ENCODE measurements around the gene CREB5.

Gene CREB5

DNA sequence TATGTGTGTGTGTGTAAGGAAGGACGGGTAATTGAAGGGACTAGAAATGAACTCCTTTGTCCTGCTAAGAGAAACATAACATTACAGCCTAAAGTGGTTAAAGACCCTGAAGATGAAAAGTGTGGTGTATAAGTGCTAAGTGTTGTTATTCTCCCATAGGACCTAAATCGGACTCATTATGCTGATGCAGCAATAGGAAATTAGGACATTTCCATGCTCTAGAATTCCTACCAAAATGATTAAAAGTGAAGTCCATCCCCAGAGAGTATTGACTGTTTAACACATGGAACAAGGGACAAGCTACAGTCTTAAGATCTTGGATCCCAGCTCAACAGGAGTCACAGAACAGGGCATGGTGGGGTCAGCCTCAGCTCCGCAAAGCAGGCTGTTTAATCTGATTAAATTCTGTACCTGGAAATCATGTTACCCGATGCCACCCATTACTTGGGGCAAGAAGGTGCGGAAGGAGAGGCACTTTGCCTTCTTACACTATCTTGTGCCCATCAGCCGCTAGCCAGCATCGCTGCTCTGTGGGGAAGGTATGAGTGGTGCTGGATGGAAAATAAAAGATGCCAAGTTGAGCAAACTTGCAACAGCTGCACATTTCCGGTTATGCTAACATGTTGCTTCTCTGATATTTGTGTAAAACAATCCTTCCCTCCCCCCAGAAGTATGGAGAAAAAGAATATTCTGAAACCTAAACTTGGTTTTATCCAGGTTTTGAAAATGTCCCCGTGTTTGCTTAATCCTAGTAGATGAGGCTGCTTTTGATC lies 100.5 kb downstream of the CREB5 start:
- no peak for DNase-seq

DNA sequence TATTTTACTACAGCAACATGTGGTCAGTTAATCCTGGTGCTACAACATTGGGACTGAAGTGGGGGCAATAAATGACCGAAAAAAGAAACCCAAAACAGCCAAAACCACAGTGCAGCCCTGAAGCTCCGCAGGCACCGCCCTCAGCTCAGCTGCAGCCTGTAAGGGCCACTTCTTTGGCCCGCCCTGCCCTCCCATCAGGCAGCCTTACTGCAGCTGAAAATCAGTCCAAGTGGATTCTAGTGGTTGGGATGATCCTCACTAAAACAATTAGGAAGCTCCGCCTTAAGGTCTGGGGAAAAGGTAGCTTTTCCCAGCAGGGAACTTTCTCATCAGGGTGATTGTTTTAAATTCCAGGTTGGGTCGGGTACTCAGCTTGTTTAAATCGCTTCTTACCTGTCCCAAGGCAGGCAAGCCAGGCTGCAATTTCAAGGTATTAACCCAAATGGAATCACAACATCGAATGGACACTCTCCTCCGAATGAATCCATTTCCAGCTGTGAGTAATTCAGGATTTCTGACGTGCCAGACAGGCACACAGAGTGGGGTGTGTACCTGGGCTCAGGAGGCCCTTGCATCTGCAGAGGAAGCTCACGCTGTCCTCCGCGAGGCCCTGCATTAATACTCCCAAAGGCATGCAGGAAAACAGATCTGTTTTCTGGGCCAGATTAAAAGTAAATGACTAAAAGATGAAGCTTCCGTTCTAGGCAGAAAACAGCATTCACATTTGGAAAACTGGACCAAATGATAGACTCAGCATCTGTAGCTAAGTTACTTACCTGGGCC lies 104.3 kb downstream of the CREB5 start:
- no peak for DNase-seq

GRCh38 chr7:28517206-28517605 lies 104.9 kb downstream of the CREB5 start:
- no peak for DNase-seq

GRCh38 chr7:28517606-28518005 lies 105.3 kb downstream of the CREB5 start:
- no peak for DNase-seq

DNA sequence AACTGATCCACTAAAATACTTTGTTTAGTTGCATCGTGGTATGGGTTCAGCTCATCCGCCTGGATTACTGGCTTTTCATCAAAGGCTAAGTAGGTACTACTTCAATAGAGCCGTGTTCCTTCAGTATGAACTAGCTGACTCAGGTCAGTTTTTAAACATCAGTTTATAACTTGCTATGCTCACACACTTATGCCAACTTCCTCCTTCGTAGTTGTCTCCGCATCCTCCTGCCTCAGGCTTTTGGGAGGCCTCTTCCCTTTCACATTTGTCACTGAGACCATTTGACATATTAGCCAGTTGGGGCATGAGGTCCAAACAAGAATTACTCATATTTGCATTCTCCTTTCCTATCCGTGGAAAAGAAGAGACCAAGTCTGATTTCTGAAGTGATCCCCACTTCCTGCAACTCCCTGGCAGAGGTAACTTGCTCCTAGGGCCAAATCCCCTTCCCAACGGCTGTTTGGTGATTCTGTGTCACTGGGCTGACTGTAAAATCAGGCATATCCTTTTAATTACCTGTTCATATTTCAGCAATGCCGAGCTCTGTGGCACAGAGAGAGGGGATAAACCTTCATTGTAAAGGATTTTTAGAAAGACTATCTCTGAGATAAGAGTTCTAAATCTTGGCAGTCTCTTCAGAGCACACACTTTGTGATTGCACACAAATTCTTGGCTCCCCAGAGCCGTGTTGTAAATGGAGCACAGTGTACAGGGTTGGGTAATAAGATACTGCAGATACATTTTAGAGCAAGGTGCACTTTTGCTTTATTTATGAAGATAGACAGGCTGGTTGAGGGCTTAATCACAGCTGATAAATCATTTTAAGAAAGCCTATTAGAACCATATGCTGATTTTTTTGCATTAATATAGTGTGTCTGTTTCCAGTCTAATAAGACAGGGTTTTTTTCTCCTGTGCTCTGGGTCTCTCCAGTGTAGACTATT lies 108.0 kb downstream of the CREB5 start:
- DNase-seq: no peak

DNA sequence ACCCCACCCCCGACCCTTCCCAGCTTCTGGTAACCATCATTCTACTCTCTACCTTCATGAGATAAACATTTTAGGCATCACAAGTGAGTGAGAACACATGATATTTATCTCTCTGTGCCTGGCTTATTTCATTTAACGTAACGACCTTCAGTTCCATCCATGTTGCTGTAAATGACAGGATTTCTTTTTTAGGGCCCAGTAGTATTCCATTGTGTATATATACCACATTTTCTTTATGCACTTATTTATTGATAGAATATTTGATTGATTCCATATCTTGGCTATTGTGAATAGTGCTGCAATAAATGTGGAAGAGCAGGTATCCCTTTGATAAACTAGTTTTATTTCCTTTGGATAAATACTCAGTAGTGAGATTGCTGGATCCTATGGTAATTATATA lies 112.7 kb downstream of the CREB5 start:
- no peak for DNase-seq

- no peak for DNase-seq
These were observed 116.6 kb downstream of the CREB5 start for GRCh38 chr7:28528899-28529298.

GRCh38 chr7:28529755-28530154 lies 117.4 kb downstream of the CREB5 start:
- no peak for DNase-seq

GRCh38 chr7:28530175-28530802 lies 118.0 kb downstream of the CREB5 start:
- peak; percentile 37 for DNase-seq

DNA sequence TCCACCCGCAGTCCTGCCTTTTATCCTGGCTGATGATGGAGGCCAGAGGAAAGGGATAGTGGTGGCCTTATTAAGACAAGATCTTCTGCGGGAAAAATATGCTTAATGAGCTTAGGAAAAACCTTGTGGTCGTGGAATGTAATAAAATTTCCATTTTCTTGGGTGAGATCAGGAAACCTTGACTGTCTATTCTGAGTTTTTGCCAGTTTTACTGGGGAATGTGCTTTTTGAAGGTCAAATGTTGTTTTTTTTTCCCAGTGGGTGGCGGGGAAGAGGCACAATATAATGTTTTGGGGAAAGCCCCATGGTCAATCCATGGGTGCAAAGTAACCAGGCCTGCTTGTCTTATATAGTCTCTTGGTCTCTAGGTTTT lies 118.5 kb downstream of the CREB5 start:
- no peak for DNase-seq

DNA sequence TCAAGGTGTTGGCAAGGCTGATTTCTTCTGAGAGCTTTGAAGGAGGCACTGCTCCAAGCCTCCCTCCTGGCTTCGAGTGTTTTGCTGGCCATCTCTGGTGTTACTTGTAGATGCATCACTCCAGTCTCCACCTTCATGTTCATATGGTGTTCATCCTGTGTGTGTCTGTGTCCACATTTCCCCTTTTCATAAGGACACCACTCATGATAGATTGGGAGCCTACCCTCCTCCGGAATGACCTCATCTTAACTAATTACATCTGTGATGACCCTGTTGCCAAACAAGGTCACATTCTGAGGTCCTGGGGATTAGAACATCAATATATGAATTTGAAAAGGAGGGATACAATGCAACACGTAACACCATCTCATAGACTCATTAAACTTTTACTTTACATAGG lies 119.0 kb downstream of the CREB5 start:
- DNase-seq: no peak

DNA sequence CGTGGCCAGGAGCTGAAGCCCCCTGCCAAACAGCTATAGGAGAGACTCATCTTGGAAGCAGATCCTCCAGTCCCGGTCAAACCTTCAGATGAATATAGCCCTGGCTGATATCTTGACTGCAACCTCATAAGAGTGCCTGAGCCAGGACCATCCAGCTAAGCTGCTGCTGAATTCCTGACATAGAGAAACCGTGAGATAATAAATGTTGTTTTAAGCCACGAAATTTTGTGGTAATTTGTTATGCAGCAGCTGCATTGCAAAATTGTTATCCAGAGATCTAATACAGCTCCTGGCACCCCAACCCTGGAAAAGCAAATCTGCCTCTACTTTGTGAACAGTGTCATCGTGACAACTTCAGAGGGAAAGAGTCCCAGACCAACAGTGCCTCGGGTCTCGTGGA lies 119.9 kb downstream of the CREB5 start:
- no peak for DNase-seq

- DNase-seq: no peak
These were observed 120.9 kb downstream of the CREB5 start for GRCh38 chr7:28533267-28533666.

GRCh38 chr7:28533731-28534531 lies 121.6 kb downstream of the CREB5 start:
- no peak for DNase-seq

GRCh38 chr7:28536259-28536658 lies 123.9 kb downstream of the CREB5 start:
- DNase-seq: no peak

GRCh38 chr7:28539289-28539981 lies 127.1 kb downstream of the CREB5 start:
- no peak for DNase-seq

GRCh38 chr7:28542410-28542809 lies 130.1 kb downstream of the CREB5 start:
- DNase-seq: no peak

- DNase-seq: no peak
These were observed 132.3 kb downstream of the CREB5 start for GRCh38 chr7:28544453-28545117.

DNA sequence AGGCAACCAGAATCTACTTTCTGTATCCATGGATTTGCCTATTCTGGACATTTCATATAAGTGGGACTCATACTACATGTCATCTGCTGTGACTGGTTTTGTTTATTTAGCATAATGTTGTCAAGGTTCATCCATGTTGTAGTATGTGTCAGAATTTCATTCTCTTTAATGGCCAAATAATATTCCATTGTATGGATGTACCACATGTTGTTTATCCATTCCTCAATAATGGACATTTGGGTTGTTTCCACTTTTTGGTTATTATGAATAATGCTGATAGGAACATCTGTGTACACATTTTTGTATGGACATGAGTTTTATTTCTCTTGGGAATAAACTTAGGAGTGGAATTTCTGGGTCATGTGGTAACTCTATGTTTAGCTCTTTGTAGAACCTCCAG lies 133.7 kb downstream of the CREB5 start:
- DNase-seq: no peak

- no peak for DNase-seq
These were observed 134.8 kb downstream of the CREB5 start for GRCh38 chr7:28547115-28547514.
